A673 (cell line): Measurements from ENCODE around the gene MAN1A2.

ENCODE experiments used
- EZH2 ChIP-seq: fragments of 200-600 bp; sonication (generic); IDR thresholded peaks from 2 replicates; pipeline ENCODE4 v1.6.1; 2017; ENCODE audit warnings: borderline replicate concordance, low read depth, mild to moderate bottlenecking, mixed read lengths, antibody characterized with exemption, low read length; ENCODE audit not compliant: poor library complexity, severe bottlenecking
- TF ChIP-seq, protein P1 (sequence below): fragments of 300-800, 200-600 bp; sonication (generic); conservative IDR thresholded peaks from 2 replicates; pipeline ENCODE4 v1.5.1; 2017; ENCODE audit warnings: low read depth, mild to moderate bottlenecking, antibody characterized with exemption, low read length, moderate library complexity, mixed read lengths

DNA sequence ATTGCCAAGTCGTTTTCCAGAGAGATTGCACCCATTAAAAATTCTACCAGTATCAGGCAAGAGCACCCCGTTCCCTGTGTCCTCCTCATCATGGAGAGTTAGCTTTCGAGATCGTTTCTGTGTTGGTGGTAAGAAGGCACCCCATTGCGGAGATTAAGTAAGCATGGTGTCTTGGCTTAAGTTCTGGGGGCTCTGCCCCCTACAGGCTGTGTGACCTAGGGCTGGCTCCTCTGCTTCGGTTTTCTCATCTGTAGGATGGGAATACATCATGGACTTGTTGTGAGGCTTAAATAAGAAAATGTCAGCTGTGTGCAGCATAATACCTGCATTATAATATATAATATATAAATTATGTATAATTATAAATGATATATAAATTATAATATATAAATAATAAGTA is 201.8 kb downstream of the MAN1A2 start:
- TF ChIP-seq, protein P1, sequence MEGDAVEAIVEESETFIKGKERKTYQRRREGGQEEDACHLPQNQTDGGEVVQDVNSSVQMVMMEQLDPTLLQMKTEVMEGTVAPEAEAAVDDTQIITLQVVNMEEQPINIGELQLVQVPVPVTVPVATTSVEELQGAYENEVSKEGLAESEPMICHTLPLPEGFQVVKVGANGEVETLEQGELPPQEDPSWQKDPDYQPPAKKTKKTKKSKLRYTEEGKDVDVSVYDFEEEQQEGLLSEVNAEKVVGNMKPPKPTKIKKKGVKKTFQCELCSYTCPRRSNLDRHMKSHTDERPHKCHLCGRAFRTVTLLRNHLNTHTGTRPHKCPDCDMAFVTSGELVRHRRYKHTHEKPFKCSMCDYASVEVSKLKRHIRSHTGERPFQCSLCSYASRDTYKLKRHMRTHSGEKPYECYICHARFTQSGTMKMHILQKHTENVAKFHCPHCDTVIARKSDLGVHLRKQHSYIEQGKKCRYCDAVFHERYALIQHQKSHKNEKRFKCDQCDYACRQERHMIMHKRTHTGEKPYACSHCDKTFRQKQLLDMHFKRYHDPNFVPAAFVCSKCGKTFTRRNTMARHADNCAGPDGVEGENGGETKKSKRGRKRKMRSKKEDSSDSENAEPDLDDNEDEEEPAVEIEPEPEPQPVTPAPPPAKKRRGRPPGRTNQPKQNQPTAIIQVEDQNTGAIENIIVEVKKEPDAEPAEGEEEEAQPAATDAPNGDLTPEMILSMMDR, result no peak
- TF ChIP-seq EZH2, result no peak
